Transverse colon (tissue), 4 donors: ENCODE results near the gene GPX7.

Experiments
- EP300 ChIP-seq: sonication (generic); formaldehyde crosslinking; IDR thresholded peaks from one replicate; pipeline ENCODE4 v1.6.1; 2017; ENCODE audit warnings: antibody characterized with exemption, low read depth
- POLR2A ChIP-seq: fragments of 450-650 bp; IDR thresholded peaks from one replicate; pipeline ENCODE4 v1.6.1; 2016; ENCODE audit warnings: antibody characterized with exemption, mild to moderate bottlenecking, moderate library complexity
- POLR2AphosphoS5 ChIP-seq, 3 donors: sonication (generic); formaldehyde crosslinking; IDR thresholded peaks; one replicate each; pipeline ENCODE4 v1.6.1; 2016; ENCODE audit warnings: antibody characterized with exemption in 3 of 3
- TF ChIP-seq, protein P1 (sequence below), 5 experiments: fragments of 200-600 bp in 3 of 5; fragments of 450-650 bp in 2 of 5; sonication (generic) in 3 of 5; IDR thresholded peaks; 1 replicate in 2 of 5; 2 replicates in 3 of 5; pipeline ENCODE4 v1.5.1; 2016 to 2017; ENCODE audit warnings: antibody characterized with exemption in 5 of 5, inconsistent platforms in 3 of 5, mild to moderate bottlenecking in 2 of 5, moderate library complexity in 1 of 5

GRCh38 chr1:52629667-52630066, 27.5 kb downstream of the GPX7 start:
- TF ChIP-seq, protein P1, sequence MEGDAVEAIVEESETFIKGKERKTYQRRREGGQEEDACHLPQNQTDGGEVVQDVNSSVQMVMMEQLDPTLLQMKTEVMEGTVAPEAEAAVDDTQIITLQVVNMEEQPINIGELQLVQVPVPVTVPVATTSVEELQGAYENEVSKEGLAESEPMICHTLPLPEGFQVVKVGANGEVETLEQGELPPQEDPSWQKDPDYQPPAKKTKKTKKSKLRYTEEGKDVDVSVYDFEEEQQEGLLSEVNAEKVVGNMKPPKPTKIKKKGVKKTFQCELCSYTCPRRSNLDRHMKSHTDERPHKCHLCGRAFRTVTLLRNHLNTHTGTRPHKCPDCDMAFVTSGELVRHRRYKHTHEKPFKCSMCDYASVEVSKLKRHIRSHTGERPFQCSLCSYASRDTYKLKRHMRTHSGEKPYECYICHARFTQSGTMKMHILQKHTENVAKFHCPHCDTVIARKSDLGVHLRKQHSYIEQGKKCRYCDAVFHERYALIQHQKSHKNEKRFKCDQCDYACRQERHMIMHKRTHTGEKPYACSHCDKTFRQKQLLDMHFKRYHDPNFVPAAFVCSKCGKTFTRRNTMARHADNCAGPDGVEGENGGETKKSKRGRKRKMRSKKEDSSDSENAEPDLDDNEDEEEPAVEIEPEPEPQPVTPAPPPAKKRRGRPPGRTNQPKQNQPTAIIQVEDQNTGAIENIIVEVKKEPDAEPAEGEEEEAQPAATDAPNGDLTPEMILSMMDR (IDR thresholded peaks at IDR 0.05): no peak
- no peak for TF ChIP-seq POLR2A
- TF ChIP-seq EP300: no peak
- TF ChIP-seq POLR2AphosphoS5 (IDR thresholded peaks at IDR 0.05): no peak
